GM12875 (cell line): ENCODE results near the gene SLC25A22.
A peak's percentile ranks its signal among the peaks of the same experiment; 100 is the strongest.

Source experiments
- H3K4me3 ChIP-seq: one replicate; pipeline ENCODE4 v1.5.1; 2011; ENCODE audit warnings: low read depth, low read length, control low read depth
- CTCF ChIP-seq: IDR thresholded peaks from 2 replicates; pipeline ENCODE4 v1.5.1; 2011; ENCODE audit warnings: low read depth, mild to moderate bottlenecking, control low read depth, inconsistent platforms, low read length, moderate library complexity, borderline replicate concordance; ENCODE audit not compliant: insufficient read depth

Gene SLC25A22

GRCh38 chr11:787084-787675, 10.9 kb downstream of the SLC25A22 start:
- H3K4me3 ChIP-seq = no peak overlapping the region
- no peak for TF ChIP-seq CTCF

GRCh38 chr11:786235-787083, 11.6 kb downstream of the SLC25A22 start:
- H3K4me3 ChIP-seq = no peak overlapping the region
- TF ChIP-seq CTCF = no peak

GRCh38 chr11:783581-784015, 14.5 kb downstream of the SLC25A22 start:
- TF ChIP-seq CTCF = 0 out of 2 replicates have a peak, but pooled peaks have one; percentile 29

GRCh38 chr11:782264-783174, 15.6 kb downstream of the SLC25A22 start:
- no peak overlapping the region for H3K4me3 ChIP-seq
- no peak for TF ChIP-seq CTCF

More at GRCh38 chr11:783581-784015, 14.5 kb downstream of the SLC25A22 start:
- no peak overlapping the region for H3K4me3 ChIP-seq

- no peak for TF ChIP-seq CTCF
- no peak overlapping the region for H3K4me3 ChIP-seq
These were observed 18.0 kb downstream of the SLC25A22 start for GRCh38 chr11:779955-780532.

GRCh38 chr11:778976-779954, 18.8 kb downstream of the SLC25A22 start:
- TF ChIP-seq CTCF = no peak
- no peak overlapping the region for H3K4me3 ChIP-seq
